Rectal smooth muscle tissue (tissue), 1 donor: ENCODE results near the gene IL1B.

Experiments
- H3K27ac ChIP-seq: one replicate; pipeline ENCODE4 v1.7.0; 2013; ENCODE audit warnings: low read depth, low read length, inconsistent platforms
- H3K27me3 ChIP-seq: one replicate; pipeline ENCODE4 v1.7.0; 2013; ENCODE audit warnings: low read length; ENCODE audit not compliant: control insufficient read depth, insufficient read depth
- H3K36me3 ChIP-seq: one replicate; pipeline ENCODE4 v1.7.0; 2013; ENCODE audit warnings: low read length; ENCODE audit not compliant: control insufficient read depth, insufficient read depth
- H3K4me1 ChIP-seq: one replicate; pipeline ENCODE4 v1.7.0; 2013; ENCODE audit warnings: low read length; ENCODE audit not compliant: control insufficient read depth, insufficient read depth
- H3K4me3 ChIP-seq: one replicate; pipeline ENCODE4 v1.7.0; 2013; ENCODE audit warnings: low read length
- H3K9ac ChIP-seq: one replicate; pipeline ENCODE4 v1.7.0; 2013; ENCODE audit warnings: low read length

The IL1B gene

GRCh38 chr2:112831946-112832840, 4.4 kb downstream of the IL1B start:
- Histone ChIP-seq H3K4me1 (no peaks in the 10 kb centered on the region), H3K36me3 (no peaks in the 10 kb centered on the region), H3K27ac (no peak overlapping the region), H3K9ac (no peak overlapping the region), H3K4me3 (no peak overlapping the region), H3K27me3 (no peaks in the 10 kb centered on the region)

- no peaks in the 10 kb centered on the region for H3K4me1 ChIP-seq
- H3K27me3 ChIP-seq = no peaks in the 10 kb centered on the region
- H3K27ac ChIP-seq = no peak overlapping the region
- H3K4me3 ChIP-seq = no peak overlapping the region
- no peak overlapping the region for H3K9ac ChIP-seq
- H3K36me3 ChIP-seq = no peaks in the 10 kb centered on the region
Measured at GRCh38 chr2:112831513-112831845, 5.1 kb downstream of the IL1B start.

- no peak overlapping the region for H3K4me3 ChIP-seq
- H3K27ac ChIP-seq = no peak overlapping the region
- no peaks in the 10 kb centered on the region for H3K36me3 ChIP-seq
- H3K4me1 ChIP-seq = no peaks in the 10 kb centered on the region
- no peaks in the 10 kb centered on the region for H3K27me3 ChIP-seq
- no peak overlapping the region for H3K9ac ChIP-seq
Measured at GRCh38 chr2:112830682-112831512, 5.7 kb downstream of the IL1B start.

GRCh38 chr2:112829961-112830681, 6.5 kb downstream of the IL1B start:
- no peak overlapping the region for H3K4me3 ChIP-seq
- no peaks in the 10 kb centered on the region for H3K4me1 ChIP-seq
- no peak overlapping the region for H3K27ac ChIP-seq
- H3K9ac ChIP-seq = no peak overlapping the region
- H3K36me3 ChIP-seq = no peaks in the 10 kb centered on the region
- H3K27me3 ChIP-seq = no peaks in the 10 kb centered on the region

- no peaks in the 10 kb centered on the region for H3K36me3 ChIP-seq
- no peak overlapping the region for H3K9ac ChIP-seq
- no peak overlapping the region for H3K4me3 ChIP-seq
- H3K27ac ChIP-seq = no peak overlapping the region
- H3K4me1 ChIP-seq = no peaks in the 10 kb centered on the region
- no peaks in the 10 kb centered on the region for H3K27me3 ChIP-seq
Measured at GRCh38 chr2:112829101-112829960, 7.2 kb downstream of the IL1B start.

- H3K27ac ChIP-seq = no peak overlapping the region
- no peaks in the 10 kb centered on the region for H3K27me3 ChIP-seq
- H3K4me3 ChIP-seq = no peak overlapping the region
- no peaks in the 10 kb centered on the region for H3K4me1 ChIP-seq
- no peaks in the 10 kb centered on the region for H3K36me3 ChIP-seq
- no peak overlapping the region for H3K9ac ChIP-seq
Measured at GRCh38 chr2:112828251-112828691, 8.3 kb downstream of the IL1B start.

GRCh38 chr2:112827604-112828185, 8.9 kb downstream of the IL1B start:
- no peaks in the 10 kb centered on the region for H3K36me3 ChIP-seq
- H3K27me3 ChIP-seq = no peaks in the 10 kb centered on the region
- H3K9ac ChIP-seq = no peak overlapping the region
- H3K4me3 ChIP-seq = no peak overlapping the region
- no peaks in the 10 kb centered on the region for H3K4me1 ChIP-seq
- no peak overlapping the region for H3K27ac ChIP-seq

GRCh38 chr2:112827009-112827408, 9.6 kb downstream of the IL1B start:
- Histone ChIP-seq H3K4me1 (no peaks in the 10 kb centered on the region), H3K27me3 (no peaks in the 10 kb centered on the region), H3K4me3 (no peak overlapping the region), H3K9ac (no peak overlapping the region), H3K27ac (no peak overlapping the region), H3K36me3 (no peaks in the 10 kb centered on the region)

- H3K36me3 ChIP-seq = no peaks in the 10 kb centered on the region
- H3K4me1 ChIP-seq = no peaks in the 10 kb centered on the region
- no peaks in the 10 kb centered on the region for H3K27me3 ChIP-seq
- H3K4me3 ChIP-seq = no peak overlapping the region
- no peak overlapping the region for H3K9ac ChIP-seq
- H3K27ac ChIP-seq = no peak overlapping the region
Measured at GRCh38 chr2:112825706-112826105, 10.9 kb downstream of the IL1B start.

GRCh38 chr2:112824694-112825085, 11.9 kb downstream of the IL1B start:
- Histone ChIP-seq H3K4me3 (no peak overlapping the region), H3K4me1 (no peaks in the 10 kb centered on the region), H3K27ac (no peak overlapping the region), H3K9ac (no peak overlapping the region), H3K27me3 (no peaks in the 10 kb centered on the region), H3K36me3 (no peaks in the 10 kb centered on the region)

- Histone ChIP-seq H3K9ac (no peak overlapping the region), H3K4me3 (no peak overlapping the region), H3K4me1 (no peaks in the 10 kb centered on the region), H3K36me3 (no peaks in the 10 kb centered on the region), H3K27me3 (no peaks in the 10 kb centered on the region), H3K27ac (no peak overlapping the region)
Measured at GRCh38 chr2:112821682-112822081, 14.9 kb downstream of the IL1B start.
